Transverse colon (tissue), 4 donors: ENCODE results near the gene CDK14. TPM values are rescaled to one million over a fixed set of nuclear protein-coding genes. Genes with fewer than 3 reads are reported as not detected.

Experiments used
- DNase-seq: peaks from one replicate; pipeline ENCODE4 v3.0.0-alpha.2; 2019
- H3K27ac ChIP-seq, 4 donors: fragments of 200-600 bp; sonication (generic); 2 replicates each; pipeline ENCODE4 v1.5.1; 2016 to 2018; ENCODE audit warnings: inconsistent platforms in 4 of 4
- H3K27me3 ChIP-seq: fragments of 200-600 bp; sonication (generic); 2 replicates; pipeline ENCODE4 v1.5.1; 2017; ENCODE audit warnings: inconsistent platforms
- H3K36me3 ChIP-seq, 4 donors: fragments of 200-600 bp; sonication (generic); 2 replicates each; pipeline ENCODE4 v1.5.1; 2017 to 2019; ENCODE audit warnings: inconsistent platforms in 4 of 4
- H3K4me1 ChIP-seq, 4 donors: fragments of 200-600 bp; sonication (generic); 2 replicates each; pipeline ENCODE4 v1.5.1; 2017 to 2020; ENCODE audit warnings: inconsistent platforms in 4 of 4
- H3K4me3 ChIP-seq, 4 donors: fragments of 200-600 bp; sonication (generic); 1 replicate in 1 of 4; 2 replicates in 3 of 4; pipeline versions ENCODE4 v1.5.1 to v1.6.1; 2017 to 2019; ENCODE audit warnings: inconsistent platforms in 4 of 4
- H3K9me3 ChIP-seq, 2 donors: fragments of 200-600 bp; sonication (generic); 2 replicates each; pipeline ENCODE4 v1.5.1; 2017 to 2019; ENCODE audit warnings: inconsistent platforms in 2 of 2
- CTCF ChIP-seq, 5 experiments: fragments of 200-600 bp in 3 of 5; fragments of 450-650 bp in 2 of 5; sonication (generic) in 3 of 5; IDR thresholded peaks; 1 replicate in 2 of 5; 2 replicates in 3 of 5; pipeline ENCODE4 v1.5.1; 2016 to 2017; ENCODE audit warnings: antibody characterized with exemption in 5 of 5, inconsistent platforms in 3 of 5, mild to moderate bottlenecking in 2 of 5, moderate library complexity in 1 of 5
- EP300 ChIP-seq: sonication (generic); formaldehyde crosslinking; IDR thresholded peaks from one replicate; pipeline ENCODE4 v1.6.1; 2017; ENCODE audit warnings: antibody characterized with exemption, low read depth
- POLR2A ChIP-seq: fragments of 450-650 bp; IDR thresholded peaks from one replicate; pipeline ENCODE4 v1.6.1; 2016; ENCODE audit warnings: antibody characterized with exemption, mild to moderate bottlenecking, moderate library complexity
- POLR2AphosphoS5 ChIP-seq, 3 donors: sonication (generic); formaldehyde crosslinking; IDR thresholded peaks; one replicate each; pipeline ENCODE4 v1.6.1; 2016; ENCODE audit warnings: antibody characterized with exemption in 3 of 3
- WGBS, 2 donors: methylation state at CpG; one replicate each; pipeline ENCODE4 v1.1.5; 2018; ENCODE audit warnings: low coverage in 1 of 2; 5-methylcytosine and 5-hydroxymethylcytosine counted together
- in situ Hi-C, 4 donors: fragments of 200-750 bp; cut with MboI; loops; one replicate each; pipeline versions ENCODE4 v1.15.0 to v1.15.1; 2017; ENCODE audit warnings: low sequenced_read_pairs in 3 of 4, low pct_ligation_motif_present in 1 of 4, low pct_unique_long_range_greater_than_20kb in 1 of 4
- intact Hi-C: fragments of 100-400 bp; cut with DNase I; formaldehyde crosslinking; loops from one replicate; pipeline ENCODE4 v1.15.1; 2023; ENCODE audit warnings: low total_unique reads
- total RNA-seq, 4 donors: library from RNA; depleted of rRNA; stranded (reverse); fragments of >200 nt; gene quantifications; one replicate each; pipeline ENCODE4 v1.1.0, GENCODE V29; 2016

CDK14 gene
- total RNA-seq, 4 donors from 2014 or later: 0.40 to 15.4 (median 4.8) TPM

GRCh38 chr7:90661290-90662151, 65.4 kb downstream of the CDK14 start:
- TF ChIP-seq POLR2AphosphoS5 (IDR thresholded peaks at IDR 0.05) (no peak), CTCF (IDR thresholded peaks at IDR 0.05) (no peak), POLR2A (no peak), EP300 (no peak)
- Histone ChIP-seq H3K36me3 (no peaks in the 10 kb centered on the region), H3K4me1 (peaks cover 0 to 5% (median 2%) of the 10 kb centered on the region in 4 donors), H3K9me3 (no peaks in the 10 kb centered on the region), H3K4me3 (no peak overlapping the region), H3K27me3 (no peaks in the 10 kb centered on the region), H3K27ac (no peak overlapping the region)
- DNase-seq: no peak
- intact Hi-C loops: no loop called here
- in situ Hi-C loops: no loop called here
- WGBS, 2 donors: 69 to 82% methylated on average over 5 to 6 of the region's 6 CpGs

- in situ Hi-C loops (no loop called here), intact Hi-C loops (no loop called here)
- H3K4me1 ChIP-seq: peaks cover 0 to 5% (median 2%) of the 10 kb centered on the region in 4 donors
- 75 to 79% methylated on average over 3 of the region's 3 CpGs for WGBS, 2 donors
- no peaks in the 10 kb centered on the region for H3K36me3 ChIP-seq
- H3K27ac ChIP-seq: no peak overlapping the region
- H3K4me3 ChIP-seq: no peak overlapping the region
- DNase-seq: no peak
- no peak for TF ChIP-seq CTCF (IDR thresholded peaks at IDR 0.05)
- H3K9me3 ChIP-seq: no peaks in the 10 kb centered on the region
- no peaks in the 10 kb centered on the region for H3K27me3 ChIP-seq
Observed at GRCh38 chr7:90663176-90663575, 67.1 kb downstream of the CDK14 start.

GRCh38 chr7:90666186-90666585, 70.1 kb downstream of the CDK14 start:
- H3K27ac ChIP-seq: no peak overlapping the region
- no peak for TF ChIP-seq POLR2A
- TF ChIP-seq POLR2AphosphoS5 (IDR thresholded peaks at IDR 0.05): no peak
- no peak for TF ChIP-seq EP300
- no peak for TF ChIP-seq CTCF (IDR thresholded peaks at IDR 0.05)
- intact Hi-C loops: no loop called here
- no peak for DNase-seq
- no peaks in the 10 kb centered on the region for H3K36me3 ChIP-seq
- H3K9me3 ChIP-seq: no peaks in the 10 kb centered on the region
- H3K27me3 ChIP-seq: no peaks in the 10 kb centered on the region
- H3K4me3 ChIP-seq: no peak overlapping the region
- in situ Hi-C loops: no loop called here
- 76 to 80% methylated on average over 4 of the region's 4 CpGs for WGBS, 2 donors
- H3K4me1 ChIP-seq: peaks cover 0 to 5% (median 2%) of the 10 kb centered on the region in 4 donors

GRCh38 chr7:90668992-90669391, 72.9 kb downstream of the CDK14 start:
- intact Hi-C loops: no loop called here
- in situ Hi-C loops: no loop called here
- DNase-seq: no peak

More at GRCh38 chr7:90668992-90669391, 72.9 kb downstream of the CDK14 start:
- H3K9me3 ChIP-seq: no peaks in the 10 kb centered on the region
- no peaks in the 10 kb centered on the region for H3K27me3 ChIP-seq
- 64 to 89% methylated on average over 1 to 2 of the region's 2 CpGs for WGBS, 2 donors
- no peak overlapping the region for H3K27ac ChIP-seq
- TF ChIP-seq CTCF (IDR thresholded peaks at IDR 0.05) (no peak), POLR2AphosphoS5 (IDR thresholded peaks at IDR 0.05) (no peak), EP300 (no peak)
- H3K36me3 ChIP-seq: no peaks in the 10 kb centered on the region
- H3K4me1 ChIP-seq: no peaks in the 10 kb centered on the region
- H3K4me3 ChIP-seq: no peak overlapping the region
